ENCODE results near the gene PLEKHA5.

Gene PLEKHA5

GRCh38 chr12:19239616-19240234 lies 110.2 kb downstream of the PLEKHA5 start:
- TF ChIP-seq, protein P1, sequence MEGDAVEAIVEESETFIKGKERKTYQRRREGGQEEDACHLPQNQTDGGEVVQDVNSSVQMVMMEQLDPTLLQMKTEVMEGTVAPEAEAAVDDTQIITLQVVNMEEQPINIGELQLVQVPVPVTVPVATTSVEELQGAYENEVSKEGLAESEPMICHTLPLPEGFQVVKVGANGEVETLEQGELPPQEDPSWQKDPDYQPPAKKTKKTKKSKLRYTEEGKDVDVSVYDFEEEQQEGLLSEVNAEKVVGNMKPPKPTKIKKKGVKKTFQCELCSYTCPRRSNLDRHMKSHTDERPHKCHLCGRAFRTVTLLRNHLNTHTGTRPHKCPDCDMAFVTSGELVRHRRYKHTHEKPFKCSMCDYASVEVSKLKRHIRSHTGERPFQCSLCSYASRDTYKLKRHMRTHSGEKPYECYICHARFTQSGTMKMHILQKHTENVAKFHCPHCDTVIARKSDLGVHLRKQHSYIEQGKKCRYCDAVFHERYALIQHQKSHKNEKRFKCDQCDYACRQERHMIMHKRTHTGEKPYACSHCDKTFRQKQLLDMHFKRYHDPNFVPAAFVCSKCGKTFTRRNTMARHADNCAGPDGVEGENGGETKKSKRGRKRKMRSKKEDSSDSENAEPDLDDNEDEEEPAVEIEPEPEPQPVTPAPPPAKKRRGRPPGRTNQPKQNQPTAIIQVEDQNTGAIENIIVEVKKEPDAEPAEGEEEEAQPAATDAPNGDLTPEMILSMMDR (IDR thresholded peaks at IDR 0.05; ENCODE audit: low read length, missing control alignments): no peak
- peak; percentile 74 for DNase-seq (ENCODE audit: low read depth)
- peak overlapping the region; percentile 28 for H3K4me3 ChIP-seq (replicated peaks; ENCODE audit: low read depth, low read length)

- DNase-seq (ENCODE audit: low read depth): no peak
- TF ChIP-seq, protein P1 (IDR thresholded peaks at IDR 0.05; ENCODE audit: low read length, missing control alignments): no peak
- H3K4me3 ChIP-seq (replicated peaks; ENCODE audit: low read depth, low read length): no peak overlapping the region
These were observed 113.0 kb downstream of the PLEKHA5 start for GRCh38 chr12:19242581-19242980.

DNA sequence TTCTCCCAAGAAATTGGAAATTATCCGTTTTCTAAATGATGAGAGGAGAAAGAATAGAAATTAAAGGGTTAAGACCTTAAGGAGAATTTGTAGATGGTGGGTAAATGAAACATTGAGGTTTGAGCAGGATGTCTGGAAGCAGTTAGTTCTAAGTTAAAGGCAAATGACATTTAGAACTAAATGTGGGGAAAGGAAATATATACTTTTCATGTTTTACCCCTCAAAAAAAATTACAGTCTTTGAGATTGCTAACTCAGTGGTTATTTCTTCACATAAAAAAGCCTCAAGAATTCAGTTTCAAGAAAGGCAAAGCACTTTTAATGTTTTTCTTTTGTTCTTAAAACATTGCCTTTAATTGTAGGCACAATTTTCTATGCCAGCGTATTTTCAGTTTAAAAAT lies 114.0 kb downstream of the PLEKHA5 start:
- TF ChIP-seq, protein P1 (IDR thresholded peaks at IDR 0.05; ENCODE audit: low read length, missing control alignments): no peak
- DNase-seq (ENCODE audit: low read depth): no peak
- H3K4me3 ChIP-seq (replicated peaks; ENCODE audit: low read depth, low read length): no peak overlapping the region

- TF ChIP-seq, protein P1 (IDR thresholded peaks at IDR 0.05; ENCODE audit: low read length, missing control alignments): no peak
These were observed 114.8 kb downstream of the PLEKHA5 start for GRCh38 chr12:19244312-19244711.

DNA sequence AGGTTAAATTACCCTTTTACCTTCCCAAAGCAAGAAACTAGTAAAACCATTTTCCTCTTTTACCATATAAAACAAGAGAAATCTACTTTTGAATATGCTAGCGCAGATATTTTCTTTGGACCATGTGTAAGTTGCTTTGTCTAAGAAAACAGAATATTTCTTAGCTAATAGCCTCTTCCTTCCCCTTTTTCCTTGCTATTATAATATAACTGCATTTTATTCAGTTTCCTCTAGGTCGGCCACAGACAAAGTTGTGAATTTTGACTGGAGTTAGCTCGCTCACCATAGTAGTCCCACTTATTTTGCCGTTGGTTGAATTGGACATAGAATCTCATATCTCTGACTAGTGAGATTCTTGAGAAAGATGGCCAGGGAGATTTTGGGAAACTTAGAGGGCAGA lies 115.6 kb downstream of the PLEKHA5 start:
- TF ChIP-seq, protein P1 (IDR thresholded peaks at IDR 0.05; ENCODE audit: low read length, missing control alignments): no peak
- no peak for DNase-seq (ENCODE audit: low read depth)
- no peak overlapping the region for H3K4me3 ChIP-seq (replicated peaks; ENCODE audit: low read depth, low read length)

More at GRCh38 chr12:19244312-19244711, 114.8 kb downstream of the PLEKHA5 start:
- peak; percentile 19 for DNase-seq (ENCODE audit: low read depth)
- H3K4me3 ChIP-seq (replicated peaks; ENCODE audit: low read depth, low read length): no peak overlapping the region

- TF ChIP-seq, protein P1 (IDR thresholded peaks at IDR 0.05; ENCODE audit: low read length, missing control alignments): no peak
- peak; percentile 26 for DNase-seq (ENCODE audit: low read depth)
These were observed 116.1 kb downstream of the PLEKHA5 start for GRCh38 chr12:19245666-19246065.

GRCh38 chr12:19246933-19247332 lies 117.4 kb downstream of the PLEKHA5 start:
- TF ChIP-seq, protein P1 (IDR thresholded peaks at IDR 0.05; ENCODE audit: low read length, missing control alignments): no peak
- no peak for DNase-seq (ENCODE audit: low read depth)
- H3K4me3 ChIP-seq (replicated peaks; ENCODE audit: low read depth, low read length): no peak overlapping the region

More at GRCh38 chr12:19245666-19246065, 116.1 kb downstream of the PLEKHA5 start:
- H3K4me3 ChIP-seq (replicated peaks; ENCODE audit: low read depth, low read length): no peak overlapping the region
